ENCODE measurements around the gene PRDM16.

The PRDM16 gene

DNA sequence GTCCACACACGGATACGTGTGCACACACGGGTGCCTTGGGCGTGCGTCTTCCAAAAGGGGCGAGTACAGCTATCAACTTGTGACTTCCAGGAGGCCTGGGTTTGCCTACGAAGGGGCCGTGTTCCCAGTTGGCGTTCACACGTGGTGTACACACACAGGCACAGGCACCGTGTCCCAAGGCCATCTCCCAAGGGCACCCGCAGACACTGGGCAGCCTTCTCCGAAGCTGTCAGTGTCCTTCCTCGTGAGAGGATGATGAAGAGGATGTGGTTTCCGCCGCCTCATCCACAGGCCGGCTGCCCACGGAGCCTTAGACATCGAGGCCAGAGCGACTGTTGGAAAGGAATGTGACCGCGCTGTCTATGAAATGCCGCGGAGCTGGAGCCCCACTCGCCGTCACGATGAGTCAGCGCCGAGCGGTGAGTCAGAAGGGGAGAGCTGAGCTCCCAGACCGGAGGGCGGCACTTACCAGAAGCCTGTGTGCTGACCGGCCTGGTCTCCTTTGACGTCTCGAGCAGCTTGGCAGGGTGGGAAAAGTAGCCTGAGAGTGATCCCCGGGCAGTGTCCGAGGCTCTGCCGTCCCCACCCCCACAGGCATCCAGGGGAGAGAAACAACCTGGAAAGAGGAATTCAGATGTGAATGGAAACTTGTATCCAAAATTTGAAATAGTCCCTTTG is 244.0 kb downstream of the PRDM16 start:
- ATAC-seq, result peak; percentile 59 to 72

DNA sequence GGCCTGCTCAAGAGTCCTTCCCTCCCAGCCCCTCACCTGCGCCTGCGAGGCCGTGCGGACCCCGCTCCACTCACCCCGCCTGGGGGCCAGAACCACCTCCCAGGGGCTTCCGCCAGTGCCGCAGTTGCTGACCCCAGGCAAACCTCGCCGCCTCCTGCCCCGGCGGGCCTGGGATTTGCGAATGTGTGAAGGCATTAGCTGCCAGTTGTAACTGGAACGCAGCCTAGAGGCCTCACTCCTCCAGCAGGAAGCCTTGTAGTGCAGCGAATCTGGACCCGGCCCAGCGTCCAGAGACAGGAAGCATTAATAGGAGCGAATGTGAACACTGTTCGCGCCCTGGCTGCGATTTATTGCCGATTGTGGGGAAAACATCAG is 244.6 kb downstream of the PRDM16 start:
- ATAC-seq, result no peak

DNA sequence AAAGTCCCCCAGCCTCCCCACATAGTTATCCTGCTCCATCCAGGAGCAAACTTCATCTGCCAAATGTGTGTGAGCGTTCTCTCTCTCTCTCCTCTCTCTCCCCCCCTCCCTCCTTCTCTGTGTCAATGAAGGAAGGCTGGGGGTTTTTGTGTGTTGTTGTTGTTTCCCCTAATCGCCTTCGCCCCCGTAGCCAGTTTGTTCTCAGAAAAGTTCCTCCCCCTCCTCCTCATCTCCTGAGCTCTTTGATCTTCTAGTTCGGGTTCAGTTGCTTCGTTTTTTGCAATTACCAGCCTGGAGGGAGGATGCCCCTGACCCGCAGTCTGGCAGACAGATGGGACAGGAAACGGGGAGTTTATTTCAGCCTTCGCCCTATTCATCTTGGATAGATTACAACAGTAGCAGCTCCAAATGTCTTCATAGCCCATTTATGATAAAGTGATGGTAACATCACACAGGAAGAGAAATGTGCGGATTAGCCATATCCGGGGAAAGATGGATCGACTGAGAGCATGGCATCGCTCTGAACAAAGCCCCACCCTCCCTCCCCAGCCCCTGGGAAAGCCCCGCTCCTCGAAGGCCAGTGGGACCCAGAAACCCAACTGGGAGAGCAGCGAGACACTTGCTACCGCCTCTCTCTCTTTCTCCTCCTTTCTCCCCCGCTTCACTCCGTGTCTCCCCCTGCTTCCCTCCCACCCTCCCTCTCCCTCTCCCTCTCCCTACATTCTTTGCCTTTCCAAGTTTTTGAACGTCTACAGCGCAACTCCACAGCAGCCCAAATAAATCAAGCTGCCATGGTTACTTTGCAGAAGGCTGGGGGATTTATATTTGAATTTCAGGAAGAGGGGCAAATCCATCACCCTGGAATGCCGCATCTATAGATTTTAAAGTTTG is 245.7 kb downstream of the PRDM16 start:
- ATAC-seq, result no peak

DNA sequence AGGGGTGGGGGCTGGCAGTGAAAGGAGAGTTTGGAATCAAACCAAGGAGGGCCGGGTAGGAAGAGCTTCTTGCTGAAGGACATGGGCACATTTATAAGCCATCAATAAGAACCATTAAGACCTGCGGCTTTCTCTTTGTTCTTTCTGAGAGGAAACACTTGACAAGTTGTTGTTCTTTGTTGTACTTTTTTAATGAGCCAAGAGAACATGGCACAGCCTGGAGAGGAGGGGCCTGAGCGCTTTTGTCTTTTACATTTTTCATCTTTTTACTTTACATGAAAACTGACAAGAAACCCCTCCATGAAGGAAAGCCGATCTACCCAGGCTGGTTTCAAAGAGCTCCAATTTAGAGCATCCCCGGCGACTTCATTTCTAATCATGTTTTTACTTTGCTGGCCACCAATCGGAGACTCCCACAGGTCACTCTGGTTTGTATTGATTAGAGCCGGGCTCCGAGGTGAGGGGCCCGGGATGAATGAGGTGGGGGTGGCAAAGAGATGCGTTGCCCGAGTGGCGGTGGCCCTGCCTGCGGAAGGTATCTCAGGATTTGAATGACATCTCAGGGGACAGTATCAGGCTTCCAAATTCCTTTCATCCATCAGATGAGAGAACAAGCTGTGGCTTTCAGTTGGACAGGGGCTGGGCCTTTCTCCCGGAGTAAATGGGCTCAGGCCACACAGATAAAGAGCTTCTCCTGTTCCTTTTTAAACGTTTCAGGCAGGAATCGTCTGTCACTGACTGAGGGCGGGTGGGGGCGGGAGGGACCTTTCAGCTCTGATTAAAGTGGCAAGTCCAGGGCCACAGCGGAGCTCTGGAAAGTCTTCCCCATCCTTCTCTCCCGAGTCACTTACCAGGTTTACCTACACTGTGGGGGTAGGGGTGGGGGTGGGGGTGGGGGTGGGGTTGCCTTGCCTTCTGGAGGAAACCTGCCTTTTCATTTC is 246.7 kb downstream of the PRDM16 start:
- no peak for ATAC-seq

DNA sequence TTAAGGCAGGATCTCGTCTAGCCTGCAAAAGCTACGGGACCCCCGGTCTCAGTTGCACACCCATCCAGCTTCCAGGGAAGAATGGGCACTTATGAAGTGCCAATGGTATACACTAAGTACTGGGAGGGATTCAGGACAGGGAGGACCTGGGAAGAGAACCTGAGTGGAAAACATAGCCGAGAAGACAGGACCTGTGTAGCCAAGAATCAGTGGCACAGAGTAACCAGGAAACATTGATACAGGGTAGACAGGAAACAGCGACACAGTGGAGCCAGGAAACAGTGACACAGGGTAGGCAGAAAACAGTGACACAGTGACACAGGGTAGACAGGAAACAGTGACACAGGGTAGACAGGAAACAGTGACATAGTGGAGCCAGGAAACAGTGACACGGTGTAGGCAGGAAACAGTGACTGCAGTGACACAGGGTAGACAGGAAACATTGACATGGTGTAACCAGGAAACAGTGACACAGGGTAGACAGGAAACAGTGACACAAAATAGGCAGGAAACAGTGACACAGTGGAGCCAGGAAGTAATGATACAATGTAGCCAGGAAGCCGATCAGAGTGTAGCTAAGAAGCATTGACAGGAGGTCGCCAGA is 247.4 kb downstream of the PRDM16 start:
- ATAC-seq, result peak; percentile 77 to 85

DNA sequence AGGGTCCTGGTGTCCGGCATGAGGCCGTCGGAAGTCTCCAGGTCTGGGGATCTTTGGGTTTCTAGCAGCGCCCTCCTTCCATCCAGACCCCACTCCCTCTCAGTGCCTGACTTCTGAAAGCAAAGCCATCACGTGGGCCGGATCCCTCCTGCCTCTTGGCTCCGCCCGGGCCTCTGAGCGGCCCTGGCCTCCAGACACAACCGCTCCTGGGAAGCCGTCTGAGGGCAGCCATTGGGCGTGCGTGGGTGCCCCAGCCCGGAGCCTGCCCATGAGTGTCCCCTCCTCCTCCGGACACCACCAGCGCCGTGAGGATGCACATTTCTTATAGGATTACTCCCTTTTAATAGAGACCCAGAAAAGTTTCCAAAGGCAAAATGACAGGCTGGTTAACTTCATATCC is 248.5 kb downstream of the PRDM16 start:
- ATAC-seq, result no peak

DNA sequence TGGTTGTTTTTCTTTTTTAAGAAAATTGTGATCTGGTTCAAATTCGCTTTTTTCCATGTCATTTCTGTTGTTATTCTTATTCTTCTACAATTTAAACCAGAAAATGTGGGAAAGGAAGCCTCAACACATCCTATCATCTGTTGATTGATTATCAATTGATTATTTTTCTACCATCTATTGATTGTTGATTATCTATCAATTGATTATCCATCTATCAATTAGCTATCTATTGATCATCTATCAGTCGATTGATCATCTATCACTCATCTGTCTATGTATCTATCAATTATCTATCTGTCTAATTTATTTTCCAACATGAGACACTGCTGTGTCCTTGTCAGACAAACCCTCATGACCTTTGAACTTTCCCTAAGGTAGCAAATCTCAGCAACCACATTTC is 249.3 kb downstream of the PRDM16 start:
- ATAC-seq, result no peak

DNA sequence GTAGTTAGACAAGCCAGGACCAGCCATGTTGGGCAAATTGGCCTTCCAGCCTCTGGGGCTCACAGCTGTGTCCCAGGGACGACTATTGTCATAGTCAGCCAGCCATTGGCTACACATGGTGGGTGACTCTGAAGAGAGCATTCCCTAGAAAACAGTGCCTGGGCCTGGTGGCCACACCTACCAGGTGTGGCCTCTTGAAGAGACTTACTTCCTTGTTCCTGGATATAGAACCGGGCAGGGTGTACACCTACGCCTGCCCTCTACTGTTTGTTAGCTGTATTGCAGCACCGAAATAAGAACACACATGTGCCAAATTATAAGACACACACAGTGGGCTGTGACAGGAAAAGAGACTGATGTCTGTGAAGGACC is 250.9 kb downstream of the PRDM16 start:
- ATAC-seq, result peak in 1 of 2 donors; percentile 28

DNA sequence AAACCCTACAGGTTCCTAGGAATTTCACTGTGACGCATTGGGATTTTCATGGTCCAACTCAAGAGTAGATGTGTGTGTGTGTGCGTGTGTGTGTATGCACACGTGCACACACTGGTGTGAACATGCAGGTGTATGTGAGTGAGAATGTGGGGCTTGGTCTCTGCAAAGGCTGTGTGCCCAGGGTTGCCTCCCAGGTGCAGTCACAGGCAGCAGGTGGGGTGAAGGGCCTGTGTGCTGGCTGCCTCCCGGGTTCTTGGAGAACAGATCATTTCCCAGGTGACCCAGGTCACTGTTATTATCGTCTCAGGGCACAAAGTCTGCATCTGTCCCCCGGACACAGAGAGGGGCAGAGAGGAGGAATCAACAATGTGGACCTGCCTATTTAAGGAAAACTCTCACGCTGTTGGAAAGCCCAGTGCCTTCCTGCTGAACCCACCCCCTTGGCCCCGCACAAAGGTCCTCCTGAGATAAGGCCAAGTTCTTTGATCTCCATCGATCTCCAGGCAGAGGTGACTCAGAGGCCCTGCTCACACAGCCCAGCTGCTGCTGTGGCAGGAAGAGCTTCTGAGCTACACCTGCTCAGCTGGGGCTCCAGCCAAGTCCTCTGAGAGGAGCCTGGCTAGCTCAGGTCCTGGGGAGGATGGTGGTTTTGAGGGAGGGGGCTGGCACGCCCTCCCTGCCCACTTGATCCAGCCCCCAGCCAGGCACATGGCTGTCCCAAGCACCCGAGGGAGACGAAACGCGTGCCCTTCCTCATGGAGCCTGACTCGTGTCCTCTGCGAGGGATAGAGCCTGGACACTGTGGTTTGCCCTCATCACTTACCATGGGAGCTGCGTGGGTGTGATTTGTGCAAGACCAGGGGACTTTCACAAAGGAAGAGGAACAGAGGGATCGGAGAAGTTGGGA is 251.5 kb downstream of the PRDM16 start:
- ATAC-seq, result no peak

DNA sequence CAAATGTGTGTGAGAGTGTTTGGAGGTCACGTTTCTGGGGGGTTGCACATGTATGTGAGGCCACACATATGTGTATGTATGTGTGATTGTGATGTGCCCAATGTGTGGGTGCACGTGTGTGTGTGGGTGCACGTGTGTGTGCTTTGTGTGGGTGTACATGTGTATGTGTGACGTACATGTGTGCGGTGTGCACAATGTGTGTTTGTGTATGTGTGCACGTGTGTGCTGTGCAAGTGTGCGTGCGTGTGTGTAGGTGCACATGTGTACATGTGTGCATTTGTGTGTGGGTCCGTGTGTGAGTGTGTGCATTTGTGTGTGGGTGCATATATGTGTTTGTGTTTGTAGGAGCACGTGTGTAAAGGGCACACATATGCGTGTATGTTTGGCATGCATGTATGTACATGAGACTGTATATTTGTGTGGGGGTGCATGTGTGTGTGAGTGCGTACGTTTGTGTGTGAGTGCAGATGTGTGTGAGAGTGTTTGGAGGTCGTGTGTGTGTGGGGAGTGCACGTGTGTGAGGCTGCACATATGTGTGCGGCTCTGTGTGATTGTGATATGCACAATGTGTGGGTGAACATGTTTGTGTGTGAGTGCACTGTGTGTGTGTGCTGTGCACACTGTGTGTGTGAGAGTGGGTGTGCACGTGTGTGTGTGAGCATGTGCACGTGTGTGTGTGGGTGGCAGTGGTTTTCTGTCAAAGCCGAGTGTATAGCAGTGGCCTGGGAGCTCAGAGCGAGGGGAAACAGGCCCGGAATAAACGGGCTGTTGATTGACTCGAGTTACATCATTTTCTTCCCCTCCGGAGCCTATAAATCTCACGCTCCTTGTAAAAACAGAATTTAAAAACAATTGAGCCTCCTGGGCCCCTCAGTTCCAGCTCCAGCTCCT is 252.8 kb downstream of the PRDM16 start:
- no peak for ATAC-seq

DNA sequence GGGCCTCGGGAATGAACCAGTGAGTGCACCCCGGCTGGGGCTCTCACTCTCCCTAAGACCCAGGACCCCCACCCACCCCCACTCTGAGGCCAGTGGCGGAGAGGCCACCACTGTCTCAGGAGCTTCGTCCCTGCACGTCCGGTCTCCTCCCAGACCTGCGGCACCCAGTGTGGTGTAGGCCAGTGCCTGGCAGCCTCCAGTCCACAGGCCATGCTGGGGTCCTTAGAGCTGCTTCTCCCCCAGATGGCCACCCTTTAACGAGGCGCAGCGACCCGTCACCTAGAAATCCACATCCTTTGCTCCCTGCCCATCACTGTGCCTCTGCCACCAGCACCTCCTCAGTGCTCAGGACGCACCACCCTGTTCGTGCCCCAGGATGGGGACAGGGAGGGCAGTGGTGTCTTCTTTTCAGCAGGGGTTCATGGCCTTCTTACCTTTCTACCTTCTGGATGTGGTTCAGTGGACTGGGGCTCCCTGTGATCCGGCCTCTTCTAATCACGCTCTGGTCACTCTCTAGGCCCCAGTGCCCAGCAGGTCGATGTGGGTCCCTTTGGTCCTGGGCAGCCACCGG is 253.5 kb downstream of the PRDM16 start:
- no peak for ATAC-seq

DNA sequence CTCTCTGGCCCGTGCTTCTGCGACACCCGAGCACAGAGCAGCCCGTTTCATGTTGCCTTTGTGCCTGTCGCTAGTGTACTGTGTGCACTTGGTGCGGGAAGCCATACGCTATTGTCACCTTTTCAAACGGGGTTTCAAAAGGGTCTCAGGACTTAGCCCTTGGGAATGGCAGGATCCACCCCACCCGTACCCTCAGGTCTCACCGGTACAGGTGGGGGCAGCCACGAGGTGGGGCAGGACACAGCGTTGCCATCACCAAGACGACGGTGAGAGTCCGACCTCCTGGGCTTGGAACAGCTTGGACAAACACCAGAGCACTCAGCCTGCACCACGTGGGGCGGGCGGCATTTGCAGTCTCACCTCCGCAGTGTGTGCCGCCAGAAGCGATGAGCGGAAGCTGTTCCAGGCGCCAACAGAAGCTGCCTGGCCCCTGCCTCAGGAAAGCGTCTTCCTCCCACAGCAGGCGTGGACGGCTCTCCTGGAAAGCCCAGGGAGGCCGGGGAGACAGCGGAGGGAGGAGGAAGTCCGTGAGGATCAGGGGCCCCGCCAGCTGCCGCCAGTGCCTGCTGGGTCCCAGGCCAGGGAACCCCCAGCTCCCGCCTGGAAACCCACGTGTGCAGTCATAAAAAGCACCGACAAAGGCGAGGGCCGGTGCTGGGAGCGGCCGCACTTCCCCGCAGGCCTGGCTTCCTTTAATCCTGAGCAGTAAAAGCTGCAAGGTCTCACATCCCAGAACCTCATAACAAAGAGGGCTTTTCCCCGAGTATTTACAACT is 254.2 kb downstream of the PRDM16 start:
- no peak for ATAC-seq

DNA sequence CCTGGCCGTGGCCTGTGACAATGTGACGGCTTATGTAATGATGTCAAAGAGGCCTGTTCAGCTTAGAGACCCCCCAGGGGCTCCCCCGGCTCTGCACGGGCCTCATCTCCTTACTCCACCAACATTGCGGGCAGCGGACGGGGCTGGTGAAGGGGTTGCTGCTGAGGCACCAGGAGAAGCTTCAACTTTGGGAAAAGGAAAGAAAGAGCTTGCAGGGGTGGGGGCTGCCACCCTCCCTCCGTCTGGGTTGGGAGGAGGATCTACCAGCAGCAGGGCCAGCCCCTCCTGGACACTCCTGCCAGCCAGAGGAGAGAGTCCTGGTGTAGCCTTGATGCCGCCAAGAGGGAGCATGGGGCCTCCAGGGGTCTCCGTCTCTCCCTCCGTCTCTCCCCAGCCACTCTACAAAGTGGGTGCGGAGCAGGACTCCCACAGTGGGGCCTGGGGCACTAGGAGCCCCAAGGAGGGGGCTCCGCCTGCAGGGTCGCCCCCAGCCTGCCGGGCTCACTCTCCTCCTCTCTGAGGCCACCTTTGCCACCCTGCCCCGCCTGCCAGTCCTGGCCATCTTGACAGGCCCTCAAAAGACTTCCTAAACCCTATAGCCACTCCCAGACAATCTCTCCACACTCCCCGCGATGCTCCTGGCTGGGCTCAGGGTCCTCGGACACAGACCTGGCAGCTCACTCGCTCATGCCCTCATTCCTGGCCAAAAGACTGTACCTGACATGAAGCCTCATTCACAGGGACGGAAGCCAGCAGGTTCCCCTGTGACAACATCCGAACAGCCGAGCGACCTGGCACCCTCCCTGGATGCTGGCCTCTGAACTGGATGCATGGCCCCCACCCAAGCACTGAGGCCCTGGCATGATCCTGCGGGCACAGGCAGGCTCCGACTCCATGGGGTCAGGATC is 255.0 kb downstream of the PRDM16 start:
- ATAC-seq, result no peak

DNA sequence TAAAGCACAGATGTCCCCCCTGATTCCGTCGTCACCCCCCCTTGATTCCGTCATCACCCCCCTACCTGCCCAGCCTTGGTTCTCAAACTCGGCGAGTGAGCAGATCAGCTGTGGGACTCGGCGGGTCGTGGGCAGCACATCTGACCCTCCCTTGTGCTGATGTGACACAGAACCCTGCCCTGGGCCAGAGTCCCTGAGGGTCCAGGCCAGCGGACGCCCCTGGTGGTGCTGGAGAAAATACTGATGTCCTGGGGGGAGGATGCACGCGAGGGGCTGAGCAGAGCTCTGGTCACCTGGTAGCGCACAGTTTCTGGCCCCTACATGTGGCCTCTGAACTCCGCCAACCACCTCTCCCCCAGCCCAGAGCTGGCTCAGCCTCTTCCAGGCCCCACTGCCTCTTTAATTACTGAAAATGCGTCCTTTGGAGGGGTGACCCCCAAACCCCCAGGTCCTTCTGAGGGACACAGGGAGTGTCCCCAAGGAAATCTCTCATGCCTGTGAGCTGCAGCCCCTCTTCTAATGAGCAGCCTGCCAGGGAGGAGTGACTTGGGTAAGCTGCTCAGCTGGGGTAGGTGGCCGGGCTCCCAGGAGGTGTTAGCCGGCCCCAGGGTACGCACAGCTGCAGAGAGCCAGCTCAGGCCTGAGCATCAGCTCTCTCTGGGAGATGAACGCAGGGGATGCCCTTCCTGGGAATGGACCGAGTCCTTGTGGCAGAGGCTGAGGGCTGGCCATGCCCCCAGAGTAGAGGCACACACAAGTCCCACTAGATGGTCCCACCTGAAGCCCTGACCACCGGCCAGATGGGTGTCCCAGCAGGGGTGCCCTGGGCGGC is 255.9 kb downstream of the PRDM16 start:
- no peak for ATAC-seq

DNA sequence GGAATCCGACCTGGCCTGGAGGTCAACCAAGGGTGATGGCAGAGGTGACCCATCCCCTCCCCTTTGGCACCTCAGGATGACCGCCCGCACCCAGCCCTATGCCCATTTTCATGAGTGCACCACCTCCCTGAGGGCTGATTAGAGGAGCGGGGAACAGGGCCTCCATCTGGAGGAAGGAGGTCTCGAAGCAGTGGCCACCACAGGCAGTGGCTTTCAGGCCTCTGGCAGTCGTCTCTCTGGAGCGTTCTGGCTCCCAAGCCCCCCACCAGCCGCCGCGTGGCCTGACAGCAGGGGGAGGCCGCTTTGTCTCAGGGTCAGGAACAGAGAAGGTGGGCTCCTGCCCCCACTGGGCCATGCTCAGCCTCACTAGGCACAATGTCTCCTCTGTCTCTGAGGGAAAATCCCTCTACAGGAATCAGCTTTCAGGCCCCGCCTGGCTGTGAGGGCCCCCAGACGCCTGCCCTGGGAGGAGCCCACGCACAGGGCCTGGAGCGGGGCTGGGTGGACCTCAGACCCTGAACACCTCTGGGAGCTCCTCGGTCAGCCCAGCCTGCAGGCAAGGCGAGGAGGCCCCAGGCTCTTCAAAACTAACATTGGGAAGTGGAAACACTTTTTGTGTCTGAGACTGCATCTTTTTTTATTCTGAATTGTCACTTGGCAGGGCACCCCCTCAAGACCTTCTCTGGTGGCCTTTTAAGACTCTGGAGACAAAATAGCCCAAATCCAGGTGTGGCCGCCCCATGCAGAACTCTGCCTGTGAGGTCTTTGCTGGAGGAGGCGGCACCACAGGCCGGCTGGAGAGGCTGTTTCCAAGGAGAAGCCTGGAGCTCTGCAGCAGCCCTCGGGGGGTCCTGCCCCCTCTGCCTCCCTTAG is 257.7 kb downstream of the PRDM16 start:
- ATAC-seq, result no peak

DNA sequence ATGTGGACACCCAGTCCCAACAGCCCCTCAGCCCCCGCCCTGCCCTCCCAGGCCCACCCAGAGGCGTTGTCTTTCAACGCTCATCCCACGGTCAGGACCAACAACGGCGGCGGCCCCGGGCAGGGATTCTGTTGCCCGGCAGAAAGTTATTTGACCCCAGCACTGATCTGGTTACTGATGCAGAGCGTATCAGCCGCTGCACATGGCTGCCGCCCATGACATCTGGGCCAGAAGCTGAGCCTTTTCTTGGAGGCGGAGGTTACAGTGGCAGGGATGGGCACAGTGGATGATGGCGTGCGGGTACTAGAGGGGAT is 258.3 kb downstream of the PRDM16 start:
- ATAC-seq, result no peak

Measured in activated CD4-positive, CD25-positive, alpha-beta regulatory T cell treated with anti-CD3 and anti-CD28 coated beads, Interleukin-2, amount 50 U/mL, for 24 hours (primary cell).